WTC11 (cell line): ENCODE measurements around the gene SLC25A23. TPM values are rescaled to one million over a fixed set of nuclear protein-coding genes. Genes with fewer than 3 reads are reported as not detected.

Experiments
- ATAC-seq: fragments of 200-7000 bp; cut with Tn5 transposase; 2 replicates; pipeline ENCODE4 v1.10.0; 2021; ENCODE audit warnings: mild to moderate bottlenecking, moderate library complexity
- CTCF ChIA-PET: fragments of 300-600 bp; sonication (Branson Sonifier 250); formaldehyde crosslinking; loops from one replicate; lab custom pipeline; 2021; ENCODE audit warnings: antibody characterized with exemption; lab: Charles Lee
- POLR2A ChIA-PET: fragments of 350-600 bp; sonication (Branson Sonifier 250); formaldehyde crosslinking; loops from one replicate; lab custom pipeline; 2021; ENCODE audit warnings: antibody characterized with exemption; lab: Charles Lee
- DNase-seq: peaks from one replicate; pipeline ENCODE4 v3.0.0; 2021; ENCODE audit warnings: low spot score
- H3K27ac Mint-ChIP-seq: 2 replicates; pipeline ENCODE4 v1.8.0; 2021; ENCODE audit warnings: mixed read lengths
- H3K27me3 Mint-ChIP-seq: 2 replicates; pipeline ENCODE4 v1.8.0; 2021; ENCODE audit warnings: low read depth, mild to moderate bottlenecking, moderate library complexity, mixed read lengths
- H3K36me3 Mint-ChIP-seq: 2 replicates; pipeline ENCODE4 v1.8.0; 2021; ENCODE audit warnings: mixed read lengths
- H3K4me1 Mint-ChIP-seq: 2 replicates; pipeline ENCODE4 v1.8.0; 2022; ENCODE audit warnings: mixed read lengths
- H3K4me3 Mint-ChIP-seq: 2 replicates; pipeline ENCODE4 v1.8.0; 2021; ENCODE audit warnings: mild to moderate bottlenecking, moderate library complexity, mixed read lengths
- H3K9me3 Mint-ChIP-seq: 2 replicates; pipeline ENCODE4 v1.8.0; 2021; ENCODE audit warnings: mixed read lengths
- AFF4 ChIP-seq: sonication (generic); formaldehyde crosslinking; IDR thresholded peaks from 2 replicates; pipeline ENCODE4 v1.8.1; 2023; ENCODE audit warnings: mild to moderate bottlenecking, missing genetic modification reagents, borderline replicate concordance
- EMX1 ChIP-seq: fragments of 250-450 bp; sonication (Bioruptor Pico); IDR thresholded peaks from 2 replicates; pipeline ENCODE4 v1.8.0; 2021; ENCODE audit warnings: mild to moderate bottlenecking
- ESRRA ChIP-seq: sonication (generic); formaldehyde crosslinking; IDR thresholded peaks from 2 replicates; pipeline ENCODE4 v1.8.1; 2022; ENCODE audit warnings: mild to moderate bottlenecking, missing genetic modification reagents, borderline replicate concordance
- FOXJ3 ChIP-seq: sonication (generic); formaldehyde crosslinking; IDR thresholded peaks from 2 replicates; pipeline ENCODE4 v1.9.0; 2021; ENCODE audit warnings: missing genetic modification reagents, mild to moderate bottlenecking, borderline replicate concordance
- FOXK1 ChIP-seq: sonication (generic); formaldehyde crosslinking; IDR thresholded peaks from 2 replicates; pipeline ENCODE4 v1.8.0; 2022; ENCODE audit warnings: mild to moderate bottlenecking, moderate library complexity, missing genetic modification reagents
- JAZF1 ChIP-seq: fragments of 250-450 bp; sonication (Bioruptor Pico); IDR thresholded peaks from 2 replicates; pipeline ENCODE4 v1.9.0; 2021; ENCODE audit warnings: moderate library complexity, mild to moderate bottlenecking, inconsistent platforms
- SP1 ChIP-seq: sonication (generic); formaldehyde crosslinking; conservative IDR thresholded peaks from 2 replicates; pipeline ENCODE4 v1.8.1; 2022; ENCODE audit warnings: missing genetic modification reagents
- TCF7 ChIP-seq: sonication (generic); formaldehyde crosslinking; IDR thresholded peaks from 2 replicates; pipeline ENCODE4 v1.8.0; 2022; ENCODE audit warnings: mild to moderate bottlenecking, low read depth, missing genetic modification reagents, moderate library complexity
- TEAD1 ChIP-seq: sonication (generic); formaldehyde crosslinking; IDR thresholded peaks from 2 replicates; pipeline ENCODE4 v1.8.0; 2022; ENCODE audit warnings: mild to moderate bottlenecking, missing genetic modification reagents
- ZBTB21 ChIP-seq: sonication (generic); formaldehyde crosslinking; IDR thresholded peaks from 2 replicates; pipeline ENCODE4 v1.8.1; 2023; ENCODE audit warnings: mild to moderate bottlenecking, missing genetic modification reagents, borderline replicate concordance
- ZBTB43 ChIP-seq: sonication (generic); formaldehyde crosslinking; IDR thresholded peaks from 2 replicates; pipeline ENCODE4 v1.8.1; 2023; ENCODE audit warnings: mild to moderate bottlenecking, missing genetic modification reagents
- ZNF281 ChIP-seq: sonication (generic); formaldehyde crosslinking; IDR thresholded peaks from 2 replicates; pipeline ENCODE4 v1.8.0; 2023; ENCODE audit warnings: mild to moderate bottlenecking, missing genetic modification reagents
- ZNF416 ChIP-seq: fragments of 250-450 bp; sonication (Bioruptor Pico); IDR thresholded peaks from 2 replicates; pipeline ENCODE4 v1.9.0; 2021; ENCODE audit warnings: mild to moderate bottlenecking, inconsistent platforms
- total RNA-seq: library from RNA; stranded (reverse); gene quantifications from 3 replicates; pipeline ENCODE4 v1.2.3, GENCODE V29; 2021
- TF ChIP-seq, protein P1 (sequence below): sonication (generic); formaldehyde crosslinking; IDR thresholded peaks from 2 replicates; pipeline ENCODE4 v1.8.1; 2023; ENCODE audit warnings: mild to moderate bottlenecking, moderate library complexity, missing genetic modification reagents
- TF ChIP-seq, protein P2 (sequence below): sonication (generic); formaldehyde crosslinking; IDR thresholded peaks from 2 replicates; pipeline ENCODE4 v1.8.1; 2022; ENCODE audit warnings: mild to moderate bottlenecking, moderate library complexity, missing genetic modification reagents
- TF ChIP-seq, protein P3 (sequence below): sonication (generic); formaldehyde crosslinking; IDR thresholded peaks from 2 replicates; pipeline ENCODE4 v1.8.1; 2022; ENCODE audit warnings: missing genetic modification reagents, borderline replicate concordance
- TF ChIP-seq, protein P4 (sequence below): fragments of 250-450 bp; sonication (Bioruptor Pico); conservative IDR thresholded peaks from 2 replicates; pipeline ENCODE4 v1.9.0; 2021; ENCODE audit warnings: mild to moderate bottlenecking

The SLC25A23 gene
- total RNA-seq, 1 experiment from 2014 or later = 63.6 TPM

- Mint-ChIP-seq H3K27me3 (peaks cover 4% of the 10 kb centered on the region), H3K36me3 (no peaks in the 10 kb centered on the region), H3K27ac (no peak overlapping the region), H3K4me1 (peaks cover 15% of the 10 kb centered on the region), H3K9me3 (no peaks in the 10 kb centered on the region), H3K4me3 (no peak overlapping the region)
- ATAC-seq (no peak), DNase-seq (no peak)
- ChIA-PET CTCF (interaction anchor here (0.5 to 1.7 kb wide), 11 partner anchors 8 to 462 kb away, joined by 3 to 7 read pairs (median 3); partner anchors contain the start of genes KHSRP and TUBB4A), POLR2A (interaction anchor here (0.6 kb wide), 1 partner anchor 38 kb away, joined by 4 read pairs; no protein-coding TSS in a partner anchor)
- TF ChIP-seq, protein P1, sequence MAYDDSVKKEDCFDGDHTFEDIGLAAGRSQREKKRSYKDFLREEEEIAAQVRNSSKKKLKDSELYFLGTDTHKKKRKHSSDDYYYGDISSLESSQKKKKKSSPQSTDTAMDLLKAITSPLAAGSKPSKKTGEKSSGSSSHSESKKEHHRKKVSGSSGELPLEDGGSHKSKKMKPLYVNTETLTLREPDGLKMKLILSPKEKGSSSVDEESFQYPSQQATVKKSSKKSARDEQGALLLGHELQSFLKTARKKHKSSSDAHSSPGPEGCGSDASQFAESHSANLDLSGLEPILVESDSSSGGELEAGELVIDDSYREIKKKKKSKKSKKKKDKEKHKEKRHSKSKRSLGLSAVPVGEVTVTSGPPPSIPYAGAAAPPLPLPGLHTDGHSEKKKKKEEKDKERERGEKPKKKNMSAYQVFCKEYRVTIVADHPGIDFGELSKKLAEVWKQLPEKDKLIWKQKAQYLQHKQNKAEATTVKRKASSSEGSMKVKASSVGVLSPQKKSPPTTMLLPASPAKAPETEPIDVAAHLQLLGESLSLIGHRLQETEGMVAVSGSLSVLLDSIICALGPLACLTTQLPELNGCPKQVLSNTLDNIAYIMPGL (CRISPR knock-in tag) = no peak
These were observed 21.3 kb upstream of the SLC25A23 start for GRCh38 chr19:6480848-6481415.

- H3K27me3 Mint-ChIP-seq = peaks cover 14% of the 10 kb centered on the region
- H3K4me3 Mint-ChIP-seq = no peak overlapping the region
- ATAC-seq (no peak), DNase-seq (no peak)
- TF ChIP-seq ZNF416 (CRISPR knock-in tag) (no peak), FOXK1 (no peak), JAZF1 (CRISPR knock-in tag) (no peak), TEAD1 (CRISPR knock-in tag) (no peak), ESRRA (CRISPR knock-in tag) (no peak), TCF7 (CRISPR knock-in tag) (no peak), EMX1 (no peak), ZBTB43 (no peak), AFF4 (no peak), SP1 (CRISPR knock-in tag) (no peak), ZNF281 (no peak), ZBTB21 (no peak), FOXJ3 (no peak)
- TF ChIP-seq, protein P2, sequence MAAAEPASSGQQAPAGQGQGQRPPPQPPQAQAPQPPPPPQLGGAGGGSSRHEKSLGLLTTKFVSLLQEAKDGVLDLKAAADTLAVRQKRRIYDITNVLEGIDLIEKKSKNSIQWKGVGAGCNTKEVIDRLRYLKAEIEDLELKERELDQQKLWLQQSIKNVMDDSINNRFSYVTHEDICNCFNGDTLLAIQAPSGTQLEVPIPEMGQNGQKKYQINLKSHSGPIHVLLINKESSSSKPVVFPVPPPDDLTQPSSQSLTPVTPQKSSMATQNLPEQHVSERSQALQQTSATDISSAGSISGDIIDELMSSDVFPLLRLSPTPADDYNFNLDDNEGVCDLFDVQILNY (CRISPR knock-in tag) = no peak
- TF ChIP-seq, protein P3, sequence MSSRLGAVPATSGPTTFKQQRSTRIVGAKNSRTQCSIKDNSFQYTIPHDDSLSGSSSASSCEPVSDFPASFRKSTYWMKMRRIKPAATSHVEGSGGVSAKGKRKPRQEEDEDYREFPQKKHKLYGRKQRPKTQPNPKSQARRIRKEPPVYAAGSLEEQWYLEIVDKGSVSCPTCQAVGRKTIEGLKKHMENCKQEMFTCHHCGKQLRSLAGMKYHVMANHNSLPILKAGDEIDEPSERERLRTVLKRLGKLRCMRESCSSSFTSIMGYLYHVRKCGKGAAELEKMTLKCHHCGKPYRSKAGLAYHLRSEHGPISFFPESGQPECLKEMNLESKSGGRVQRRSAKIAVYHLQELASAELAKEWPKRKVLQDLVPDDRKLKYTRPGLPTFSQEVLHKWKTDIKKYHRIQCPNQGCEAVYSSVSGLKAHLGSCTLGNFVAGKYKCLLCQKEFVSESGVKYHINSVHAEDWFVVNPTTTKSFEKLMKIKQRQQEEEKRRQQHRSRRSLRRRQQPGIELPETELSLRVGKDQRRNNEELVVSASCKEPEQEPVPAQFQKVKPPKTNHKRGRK = no peak
- TF ChIP-seq, protein P4, sequence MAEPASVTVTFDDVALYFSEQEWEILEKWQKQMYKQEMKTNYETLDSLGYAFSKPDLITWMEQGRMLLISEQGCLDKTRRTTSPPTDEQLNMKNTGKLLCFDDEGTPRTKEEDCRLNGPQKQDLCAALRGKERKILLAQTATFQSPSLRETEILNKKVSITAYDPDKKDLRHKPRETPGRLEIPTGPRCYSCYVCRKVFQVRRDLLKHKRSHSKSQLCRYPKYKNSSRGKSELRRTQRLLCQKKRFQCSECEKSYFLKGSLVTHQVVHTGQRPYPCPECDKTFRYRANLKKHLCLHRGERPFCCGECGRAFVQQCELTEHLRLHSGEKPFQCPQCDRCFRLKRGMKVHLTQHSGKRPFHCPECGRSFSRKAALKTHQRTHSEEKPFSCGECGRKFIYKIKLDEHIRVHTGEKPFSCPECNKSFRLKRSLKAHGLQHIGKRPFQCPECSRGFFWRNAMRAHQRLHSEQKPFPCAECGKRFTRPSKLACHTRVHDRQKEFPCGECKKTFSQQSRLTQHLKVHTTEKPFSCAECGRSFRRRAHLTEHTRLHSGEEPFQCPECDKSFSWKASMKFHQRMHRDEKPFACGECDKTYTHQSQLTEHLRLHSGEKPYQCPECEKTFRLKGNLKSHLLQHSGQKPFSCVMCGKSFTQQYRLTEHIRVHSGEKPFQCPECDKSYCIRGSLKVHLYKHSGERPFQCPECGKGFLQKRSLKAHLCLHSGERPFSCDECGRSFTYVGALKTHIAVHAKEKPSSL (CRISPR knock-in tag) = no peak
- peaks cover 15% of the 10 kb centered on the region for H3K4me1 Mint-ChIP-seq
- ChIA-PET CTCF (no interaction called here), POLR2A (interaction anchor here (0.6 kb wide), 1 partner anchor 14 kb away, joined by 3 read pairs; no protein-coding TSS in a partner anchor)
- H3K9me3 Mint-ChIP-seq = no peaks in the 10 kb centered on the region
- H3K27ac Mint-ChIP-seq = no peak overlapping the region
- H3K36me3 Mint-ChIP-seq = no peaks in the 10 kb centered on the region
These were observed 20.3 kb upstream of the SLC25A23 start for GRCh38 chr19:6479836-6480398.
